Measurements from ENCODE around the gene CMSS1.

- TF ChIP-seq, protein P1, sequence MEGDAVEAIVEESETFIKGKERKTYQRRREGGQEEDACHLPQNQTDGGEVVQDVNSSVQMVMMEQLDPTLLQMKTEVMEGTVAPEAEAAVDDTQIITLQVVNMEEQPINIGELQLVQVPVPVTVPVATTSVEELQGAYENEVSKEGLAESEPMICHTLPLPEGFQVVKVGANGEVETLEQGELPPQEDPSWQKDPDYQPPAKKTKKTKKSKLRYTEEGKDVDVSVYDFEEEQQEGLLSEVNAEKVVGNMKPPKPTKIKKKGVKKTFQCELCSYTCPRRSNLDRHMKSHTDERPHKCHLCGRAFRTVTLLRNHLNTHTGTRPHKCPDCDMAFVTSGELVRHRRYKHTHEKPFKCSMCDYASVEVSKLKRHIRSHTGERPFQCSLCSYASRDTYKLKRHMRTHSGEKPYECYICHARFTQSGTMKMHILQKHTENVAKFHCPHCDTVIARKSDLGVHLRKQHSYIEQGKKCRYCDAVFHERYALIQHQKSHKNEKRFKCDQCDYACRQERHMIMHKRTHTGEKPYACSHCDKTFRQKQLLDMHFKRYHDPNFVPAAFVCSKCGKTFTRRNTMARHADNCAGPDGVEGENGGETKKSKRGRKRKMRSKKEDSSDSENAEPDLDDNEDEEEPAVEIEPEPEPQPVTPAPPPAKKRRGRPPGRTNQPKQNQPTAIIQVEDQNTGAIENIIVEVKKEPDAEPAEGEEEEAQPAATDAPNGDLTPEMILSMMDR (conservative IDR thresholded peaks at IDR 0.05; ENCODE audit: low read depth, low read length), result no peak
- no peak for TF ChIP-seq EZH2 (IDR thresholded peaks at IDR 0.05; ENCODE audit: borderline replicate concordance, low read depth, low read length, poor library complexity, severe bottlenecking)
Observed at GRCh38 chr3:99781761-99782160, 35.9 kb upstream of the CMSS1 start.

All from A673 (cell line).